Breast epithelium (tissue), 3 donors: ENCODE measurements around the gene THY1.

Experiments
- CTCF ChIP-seq, 3 donors: fragments of 450-650 bp; IDR thresholded peaks; one replicate each; pipeline ENCODE4 v1.5.1; 2016 to 2017; ENCODE audit warnings: antibody characterized with exemption in 3 of 3, mild to moderate bottlenecking in 3 of 3, moderate library complexity in 3 of 3
- POLR2A ChIP-seq: fragments of 450-650 bp; IDR thresholded peaks from one replicate; pipeline ENCODE4 v1.6.1; 2016; ENCODE audit warnings: antibody characterized with exemption, mild to moderate bottlenecking, moderate library complexity

GRCh38 chr11:119376197-119376847 is 46.6 kb downstream of the THY1 start:
- TF ChIP-seq POLR2A (no peak), CTCF (IDR thresholded peaks at IDR 0.05) (no peak)
